GM19397 (cell line): ENCODE results near the gene FDXACB1.

Experiments
- ATAC-seq: cut with Tn5 transposase; IDR thresholded peaks from one replicate; pipeline ENCODE4 v1.9.1; 2021; ENCODE audit warnings: mild to moderate bottlenecking, moderate library complexity; ENCODE audit not compliant: unreplicated experiment

The FDXACB1 gene, protein sequence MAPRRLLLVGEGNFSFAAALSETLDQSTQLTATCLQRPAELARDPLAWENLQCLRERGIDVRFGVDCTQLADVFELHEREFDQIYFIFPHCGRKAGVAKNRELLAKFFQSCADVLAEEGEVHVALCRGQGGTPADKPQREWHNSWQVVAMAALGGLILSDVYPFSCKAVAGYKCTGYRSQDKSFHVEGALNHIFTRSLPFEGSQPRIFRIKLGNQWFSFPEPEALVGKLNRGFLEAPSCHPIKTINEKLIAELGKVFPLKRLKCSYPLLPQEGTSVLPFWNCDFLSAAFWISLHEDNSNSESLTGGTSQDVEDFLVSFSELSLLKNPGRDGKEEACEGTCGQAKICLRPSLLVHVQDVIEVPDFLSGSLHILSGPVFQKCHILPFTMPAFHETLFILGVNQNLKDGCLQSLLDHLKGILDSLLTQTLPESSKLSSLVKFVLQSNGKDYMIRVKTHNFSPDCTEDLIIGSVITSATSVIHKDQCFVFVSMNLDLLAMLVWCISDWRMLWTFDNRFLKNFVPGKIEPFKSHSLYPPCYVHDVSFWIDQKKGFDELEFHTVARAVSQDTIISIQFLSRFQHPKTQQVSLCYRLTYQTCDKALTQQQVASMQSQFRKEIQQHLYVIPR

GRCh38 chr11:111878849-111879636 lies at the start of gene FDXACB1, which contains the start of gene CFAP68:
Gene FDXACB1 (minus strand): TSS chr11:111879165. CDS start chr11:111879132, 33 bp downstream.
Gene CFAP68 (plus strand): TSS chr11:111879541. CDS start chr11:111879561, 20 bp downstream.
- ATAC-seq, result peak; percentile 93

- peak; percentile 91 for ATAC-seq
Measured at GRCh38 chr11:111926505-111927391, 47.8 kb upstream of the FDXACB1 start.

GRCh38 chr11:111925953-111926352 lies 47.0 kb upstream of the FDXACB1 start:
- no peak for ATAC-seq

DNA sequence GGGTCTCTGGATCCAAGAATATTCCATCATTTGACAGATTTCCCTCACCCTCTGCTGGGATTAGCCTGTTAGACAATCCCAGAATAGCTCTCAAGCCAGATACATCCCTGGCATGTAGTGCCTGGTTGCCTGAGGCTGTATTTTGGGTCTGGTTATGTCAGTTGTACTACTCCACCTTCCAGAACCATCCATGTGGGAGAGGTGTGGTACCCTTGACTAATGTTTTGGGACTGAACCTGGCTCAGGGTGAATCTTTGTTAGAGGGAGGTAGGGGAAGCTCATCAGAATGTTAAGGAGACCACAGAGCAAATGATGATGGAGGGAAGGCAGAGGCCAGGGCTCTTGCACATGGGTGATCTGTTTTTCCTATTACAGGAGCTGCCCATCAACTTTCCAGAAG lies 45.0 kb upstream of the FDXACB1 start:
- ATAC-seq, result no peak

DNA sequence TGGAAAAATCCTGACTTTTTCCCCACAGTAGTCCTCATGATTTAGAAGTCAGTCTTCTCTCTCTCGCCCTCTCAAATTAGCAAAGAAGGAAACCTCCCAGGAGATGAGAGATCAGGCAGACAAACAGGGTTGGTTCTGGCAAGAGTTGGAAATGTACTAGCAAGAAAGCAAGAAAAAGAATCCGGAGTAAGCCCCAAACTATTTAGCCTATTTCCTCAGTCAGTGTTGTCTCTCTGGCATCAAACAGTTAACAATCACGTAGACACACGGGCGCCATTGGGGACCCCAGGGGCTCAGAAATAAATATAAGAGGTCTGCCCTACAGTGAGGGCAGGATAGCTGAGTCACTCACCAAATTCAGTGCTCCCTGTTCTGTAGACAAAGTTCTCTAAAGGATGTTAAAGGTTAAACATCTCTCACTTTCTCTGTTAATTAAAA lies 44.4 kb upstream of the FDXACB1 start:
- ATAC-seq, result no peak

GRCh38 chr11:111922803-111923202 lies 43.8 kb upstream of the FDXACB1 start:
- no peak for ATAC-seq

DNA sequence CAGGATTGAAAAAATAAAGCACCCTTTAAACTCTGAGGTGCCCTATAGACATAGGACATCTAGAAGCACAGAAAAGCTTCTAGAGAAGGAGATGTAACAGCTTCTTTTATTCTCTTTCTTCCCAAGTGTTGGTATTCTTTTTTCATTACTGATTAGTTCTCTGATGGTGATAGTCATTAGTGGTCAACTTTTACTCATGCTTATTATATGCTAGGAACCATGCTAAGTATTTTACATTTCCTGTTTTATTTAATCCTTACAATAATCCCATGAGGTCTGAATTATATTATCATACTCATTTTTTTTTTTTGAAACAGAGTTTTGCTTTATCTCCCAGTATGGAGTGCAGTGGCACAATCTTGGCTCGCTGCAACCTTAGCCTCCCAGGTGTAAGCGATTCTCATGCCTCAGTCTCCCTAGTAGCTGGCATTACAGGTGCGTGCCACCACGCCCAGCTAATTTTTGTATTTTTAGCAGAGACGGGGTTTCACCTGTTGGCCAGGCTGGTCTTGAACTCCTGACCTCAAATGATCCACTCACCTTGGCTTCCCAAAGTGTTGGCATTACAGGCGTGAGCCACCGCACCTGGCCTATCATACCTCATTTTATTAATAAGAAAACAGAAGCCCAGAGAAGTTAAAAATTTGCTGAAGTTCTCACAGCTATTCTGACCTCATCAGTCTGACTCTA lies 42.7 kb upstream of the FDXACB1 start:
- no peak for ATAC-seq

GRCh38 chr11:111920908-111921307 lies 41.9 kb upstream of the FDXACB1 start:
- no peak for ATAC-seq

GRCh38 chr11:111918390-111919256 lies 39.7 kb upstream of the FDXACB1 start, which contains the start of gene C11orf52:
Gene C11orf52 (plus strand): TSS chr11:111918913. CDS start chr11:111918973, 60 bp downstream.
- no peak for ATAC-seq

DNA sequence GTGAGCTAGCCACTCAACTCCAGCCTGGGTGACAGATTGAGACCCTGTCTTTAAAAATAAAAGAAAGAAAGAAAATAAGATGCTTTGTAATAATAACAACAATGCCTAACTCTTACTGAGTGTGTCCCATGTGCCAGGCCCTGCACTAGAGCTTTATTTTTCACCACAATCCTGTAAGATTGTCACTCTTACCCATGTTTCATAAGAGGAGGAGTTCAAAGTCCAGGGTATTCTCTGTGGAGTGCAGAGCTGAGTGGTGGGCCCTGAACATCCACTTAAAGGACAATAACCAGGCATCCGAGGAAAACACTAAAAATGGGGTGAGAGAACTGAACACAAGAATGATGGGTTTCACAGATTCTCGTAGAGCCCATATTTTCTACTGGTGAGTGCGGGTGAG lies 38.8 kb upstream of the FDXACB1 start:
- ATAC-seq, result no peak

GRCh38 chr11:111917312-111917711 lies 38.3 kb upstream of the FDXACB1 start:
- ATAC-seq, result no peak

- no peak for ATAC-seq
Measured at GRCh38 chr11:111916768-111917167, 37.8 kb upstream of the FDXACB1 start.

- ATAC-seq, result no peak
Measured at GRCh38 chr11:111913997-111914396, 35.0 kb upstream of the FDXACB1 start.

DNA sequence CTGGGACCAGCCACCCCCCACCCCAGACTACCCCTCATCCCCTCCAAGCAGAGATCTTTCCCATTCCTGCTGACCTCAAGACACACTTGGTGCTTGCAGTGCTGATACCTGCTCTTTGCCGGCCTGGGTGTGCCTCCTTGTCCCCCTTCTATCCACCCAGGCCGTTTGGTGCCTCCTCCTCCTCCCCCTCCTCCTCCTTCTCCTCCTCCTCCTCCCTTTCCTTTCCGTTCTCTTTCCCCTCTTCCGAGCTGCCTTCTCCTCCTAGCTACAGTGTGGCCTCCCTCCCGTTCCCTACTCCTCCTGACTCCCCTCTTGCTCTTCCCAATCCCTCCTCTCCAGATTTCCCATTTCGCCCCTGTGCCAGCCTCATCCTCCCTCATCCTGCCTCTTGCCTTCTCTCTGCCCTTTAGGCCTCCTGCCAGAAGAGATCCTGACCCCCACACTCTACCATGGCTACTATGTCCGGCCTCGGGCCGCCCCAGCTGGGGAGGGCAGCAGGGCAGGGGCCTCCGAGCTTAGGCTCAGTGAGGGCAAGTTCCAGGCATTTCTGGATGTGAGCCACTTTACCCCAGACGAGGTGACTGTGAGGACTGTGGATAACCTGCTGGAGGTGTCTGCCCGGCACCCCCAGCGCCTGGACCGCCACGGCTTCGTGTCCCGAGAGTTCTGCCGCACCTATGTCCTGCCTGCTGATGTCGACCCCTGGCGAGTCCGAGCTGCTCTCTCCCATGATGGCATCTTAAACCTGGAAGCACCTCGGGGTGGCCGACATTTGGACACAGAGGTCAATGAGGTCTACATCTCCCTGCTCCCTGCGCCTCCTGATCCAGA lies 34.3 kb upstream of the FDXACB1 start:
- no peak for ATAC-seq

DNA sequence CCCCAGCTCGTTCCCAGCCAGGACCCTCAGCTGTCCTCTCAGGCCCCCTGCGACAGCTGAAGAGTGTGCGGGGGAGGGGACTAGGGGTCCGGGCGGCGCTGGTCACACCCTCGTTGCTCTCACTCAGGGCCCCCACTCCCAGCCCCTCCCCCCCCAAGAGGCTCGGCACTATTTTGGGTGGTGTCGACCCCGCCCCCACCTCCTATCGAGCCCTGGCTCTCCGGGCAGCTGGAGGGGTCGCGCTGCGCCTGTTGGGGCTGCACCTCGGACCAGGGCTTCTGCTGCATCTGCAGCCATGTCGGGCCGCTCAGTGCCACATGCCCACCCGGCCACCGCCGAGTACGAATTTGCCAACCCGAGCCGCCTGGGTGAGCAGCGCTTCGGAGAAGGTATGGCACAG lies 33.6 kb upstream of the FDXACB1 start, which contains the start of gene HSPB2:
Gene HSPB2, plus strand, starts transcription at position 200 of the 400 bp plus-strand sequence. Its CDS starts 96 bp downstream, at position 296.
- no peak for ATAC-seq

- no peak for ATAC-seq
Measured at GRCh38 chr11:111911563-111912401, 32.8 kb upstream of the FDXACB1 start, which contains the start of gene CRYAB. Gene CRYAB (minus strand): TSS chr11:111911770. CDS start chr11:111911724, 46 bp downstream.
